ENCODE measurements around the gene IRF2BP2. TPM values are rescaled to one million over a fixed set of nuclear protein-coding genes. Genes with fewer than 3 reads are reported as not detected.

Gene IRF2BP2
- total and polyA plus RNA-seq, 2 of the 13 experiments (the other 11 are each of a cell fraction or from before 2014, with no cell fraction given): 140 to 147 TPM

- TF ChIP-seq USF2 (IDR thresholded peaks at IDR 0.05; ENCODE audit: low read depth, low read length) (peak; percentile 79), USF2 (CRISPR knock-in tag; IDR thresholded peaks at IDR 0.05; ENCODE audit: borderline replicate concordance) (peak; percentile 88), HOMEZ (CRISPR knock-in tag; IDR thresholded peaks at IDR 0.05; ENCODE audit: low read depth) (peak; percentile 81), STAT6 (CRISPR knock-in tag; IDR thresholded peaks at IDR 0.05; ENCODE audit: borderline replicate concordance) (peak; percentile 93), KLF13 (CRISPR knock-in tag; IDR thresholded peaks at IDR 0.05) (no peak), ZNF318 (CRISPR knock-in tag; IDR thresholded peaks at IDR 0.05) (peak; percentile 42; the same call in 1 of the 2 replicates), MED13 (CRISPR knock-in tag; IDR thresholded peaks at IDR 0.05) (peak; percentile 100), PHB2 (IDR thresholded peaks at IDR 0.05; ENCODE audit: partially characterized antibody) (no peak), HCFC1 (IDR thresholded peaks at IDR 0.05; ENCODE audit: low read depth, low read length) (no peak), DMAP1 (CRISPR knock-in tag; IDR thresholded peaks at IDR 0.05) (peak; percentile 85; the same call in 1 of the 2 replicates), ZNF629 (CRISPR knock-in tag; conservative IDR thresholded peaks at IDR 0.05) (0 out of 2 replicates have a peak, but pooled peaks have one; percentile 37)
These were observed 2.6 kb upstream of the IRF2BP2 start (continued) for GRCh38 chr1:234612352-234613127.

Measured in HepG2 (cell line).